Esophagus muscularis mucosa (tissue), 4 donors: ENCODE results near the gene SLCO4C1. TPM values are rescaled to one million over a fixed set of nuclear protein-coding genes. Genes with fewer than 3 reads are reported as not detected.

Experiments
- DNase-seq: peaks from one replicate; pipeline ENCODE4 v3.0.0-alpha.2; 2017; ENCODE audit errors: extremely low spot score
- H3K27ac ChIP-seq, 4 donors: fragments of 200-600 bp; sonication (generic); replicated peaks in 1 of 4; 1 replicate in 3 of 4; 2 replicates in 1 of 4; pipeline ENCODE4 v1.5.1; 2016 to 2019; ENCODE audit warnings: mild to moderate bottlenecking in 1 of 4
- H3K27me3 ChIP-seq, 4 donors: fragments of 200-600 bp; sonication (generic); one replicate each; pipeline versions ENCODE4 v1.5.1 to v1.6.0; 2016 to 2019
- H3K36me3 ChIP-seq, 4 donors: fragments of 200-600 bp; sonication (generic); one replicate each; pipeline ENCODE4 v1.5.1; 2016 to 2019
- H3K4me1 ChIP-seq, 4 donors: fragments of 200-600 bp; sonication (generic); one replicate each; pipeline ENCODE4 v1.5.1; 2016 to 2019
- H3K4me3 ChIP-seq, 4 donors: fragments of 200-600 bp; sonication (generic); 1 replicate in 2 of 4; 2 replicates in 2 of 4; pipeline ENCODE4 v1.5.1; 2016 to 2019; ENCODE audit warnings: mild to moderate bottlenecking in 4 of 4, moderate library complexity in 1 of 4
- H3K9me3 ChIP-seq, 4 donors: fragments of 200-600 bp; sonication (generic); 1 replicate in 3 of 4; 2 replicates in 1 of 4; pipeline ENCODE4 v1.5.1; 2016 to 2019
- CTCF ChIP-seq, 3 experiments: fragments of 200-600 bp in 2 of 3; fragments of 450-650 bp in 1 of 3; sonication (generic) in 2 of 3; IDR thresholded peaks; one replicate each; pipeline ENCODE4 v1.5.1; 2017 to 2019; ENCODE audit warnings: antibody characterized with exemption in 3 of 3, mild to moderate bottlenecking in 2 of 3, moderate library complexity in 1 of 3
- EP300 ChIP-seq: sonication (generic); formaldehyde crosslinking; IDR thresholded peaks from one replicate; pipeline ENCODE4 v1.6.1; 2017; ENCODE audit warnings: antibody characterized with exemption
- POLR2A ChIP-seq: fragments of 450-650 bp; IDR thresholded peaks from one replicate; pipeline ENCODE4 v1.6.1; 2017; ENCODE audit warnings: antibody characterized with exemption, moderate library complexity, mild to moderate bottlenecking, low read depth
- POLR2AphosphoS5 ChIP-seq, 2 donors: sonication (generic); formaldehyde crosslinking; IDR thresholded peaks; one replicate each; pipeline ENCODE4 v1.6.1; 2017; ENCODE audit warnings: antibody characterized with exemption in 2 of 2
- WGBS: methylation state at CpG from one replicate; pipeline ENCODE4 v1.1.5; 2018; 5-methylcytosine and 5-hydroxymethylcytosine counted together
- intact Hi-C: fragments of 100-400 bp; cut with DNase I; formaldehyde crosslinking; loops from one replicate; pipeline ENCODE4 v1.15.1; 2023
- total RNA-seq, 4 donors: library from RNA; depleted of rRNA; stranded (reverse); fragments of >200 nt; gene quantifications; one replicate each; pipeline versions ENCODE4 v1.1.0 to v1.2.1, GENCODE V29; 2016

SLCO4C1 gene
- total RNA-seq, 4 donors from 2014 or later: 0.06 to 0.17 TPM; not detected in 2

DNA sequence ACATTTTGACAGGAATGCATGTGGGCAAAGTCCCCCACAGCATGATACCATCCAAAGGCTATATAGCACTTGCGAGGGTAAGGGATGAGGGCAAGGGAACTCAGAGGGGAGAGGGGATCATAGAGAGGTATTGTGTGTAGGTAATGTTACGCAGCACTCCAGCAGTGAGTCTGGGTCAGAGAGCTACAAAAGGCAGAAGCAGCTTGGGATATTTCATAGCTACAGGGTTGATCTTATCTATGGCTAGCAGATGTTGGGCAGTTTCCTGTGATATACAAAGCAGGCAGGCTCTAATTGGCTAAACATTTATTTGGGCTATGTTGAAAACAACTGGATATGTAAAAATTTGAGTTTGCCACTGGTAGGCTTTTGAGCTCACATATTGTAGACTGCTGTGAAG, 17.8 kb upstream of the SLCO4C1 start:
- Histone ChIP-seq H3K4me1 (no peaks in the 10 kb centered on the region), H3K4me3 (no peak overlapping the region), H3K27me3 (no peaks in the 10 kb centered on the region), H3K27ac (no peak overlapping the region), H3K9me3 (no peaks in the 10 kb centered on the region), H3K36me3 (no peaks in the 10 kb centered on the region)
- TF ChIP-seq POLR2AphosphoS5 (IDR thresholded peaks at IDR 0.05) (no peak), CTCF (IDR thresholded peaks at IDR 0.05) (no peak), EP300 (no peak), POLR2A (no peak)
- intact Hi-C loops: no loop called here
- 71% methylated on average over 2 of the region's 2 CpGs for WGBS
- DNase-seq: no peak

- no peaks in the 10 kb centered on the region for H3K9me3 ChIP-seq
- intact Hi-C loops: no loop called here
- no peaks in the 10 kb centered on the region for H3K27me3 ChIP-seq
- TF ChIP-seq CTCF (IDR thresholded peaks at IDR 0.05): no peak
- no peak for TF ChIP-seq POLR2AphosphoS5 (IDR thresholded peaks at IDR 0.05)
- TF ChIP-seq EP300: no peak
- TF ChIP-seq POLR2A: no peak
- H3K27ac ChIP-seq: no peak overlapping the region
- H3K36me3 ChIP-seq: no peaks in the 10 kb centered on the region
- H3K4me3 ChIP-seq: no peak overlapping the region
- 82% methylated on average over 5 of the region's 5 CpGs for WGBS
- no peaks in the 10 kb centered on the region for H3K4me1 ChIP-seq
- no peak for DNase-seq
Measured at GRCh38 chr5:102312586-102313370, 16.7 kb upstream of the SLCO4C1 start.

DNA sequence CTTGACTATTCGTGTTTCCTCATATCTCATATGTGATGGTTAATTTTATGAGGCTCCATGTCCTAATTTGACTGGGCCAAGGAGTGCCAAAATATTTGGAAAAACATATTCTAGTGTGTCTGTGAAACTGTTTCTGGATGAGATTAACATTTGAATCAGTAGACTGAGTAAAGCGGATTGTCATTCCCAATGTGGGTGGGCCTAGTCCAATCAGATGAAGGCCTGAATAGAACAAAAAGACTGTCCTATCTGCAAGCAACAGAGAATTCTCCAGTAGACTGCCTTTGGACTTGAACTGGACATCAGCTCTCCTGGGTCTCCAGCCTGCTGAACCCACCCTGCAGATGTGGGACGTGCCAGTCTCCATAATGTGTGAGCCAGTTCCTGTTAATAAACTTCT, 13.5 kb upstream of the SLCO4C1 start:
- Histone ChIP-seq H3K4me1 (no peaks in the 10 kb centered on the region), H3K4me3 (no peak overlapping the region), H3K9me3 (no peaks in the 10 kb centered on the region), H3K27me3 (no peaks in the 10 kb centered on the region), H3K36me3 (no peaks in the 10 kb centered on the region), H3K27ac (no peak overlapping the region)
- no peak for DNase-seq
- intact Hi-C loops: no loop called here
- WGBS: 90% methylated on average over 3 of the region's 3 CpGs
- no peak for TF ChIP-seq POLR2A
- TF ChIP-seq CTCF (IDR thresholded peaks at IDR 0.05): no peak
- no peak for TF ChIP-seq EP300
- TF ChIP-seq POLR2AphosphoS5 (IDR thresholded peaks at IDR 0.05): no peak

DNA sequence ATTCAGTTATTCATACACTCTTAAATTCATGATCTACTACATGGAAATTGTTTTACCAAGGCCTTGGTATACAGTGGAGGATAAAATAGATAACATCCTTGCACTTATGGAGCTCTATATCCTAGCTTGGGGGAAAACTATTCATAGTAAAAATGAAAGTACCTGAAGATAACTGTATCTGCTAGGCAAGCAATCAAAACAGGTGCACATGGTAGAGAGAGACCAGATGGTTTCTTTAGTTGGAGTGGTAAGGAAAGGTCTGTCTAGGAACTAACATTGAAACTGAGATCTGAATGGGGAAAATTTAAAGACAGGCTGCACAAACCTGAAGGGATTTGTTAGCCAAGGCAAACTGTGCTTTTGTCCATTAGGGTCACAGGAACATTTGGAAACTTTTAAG, 11.1 kb upstream of the SLCO4C1 start:
- H3K4me1 ChIP-seq: no peaks in the 10 kb centered on the region
- no peaks in the 10 kb centered on the region for H3K36me3 ChIP-seq
- no peaks in the 10 kb centered on the region for H3K9me3 ChIP-seq
- H3K27ac ChIP-seq: no peak overlapping the region
- no peak overlapping the region for H3K4me3 ChIP-seq
- TF ChIP-seq POLR2AphosphoS5 (IDR thresholded peaks at IDR 0.05) (no peak), CTCF (IDR thresholded peaks at IDR 0.05) (no peak), EP300 (no peak), POLR2A (no peak)
- no peaks in the 10 kb centered on the region for H3K27me3 ChIP-seq
- intact Hi-C loops: no loop called here
- DNase-seq: no peak

DNA sequence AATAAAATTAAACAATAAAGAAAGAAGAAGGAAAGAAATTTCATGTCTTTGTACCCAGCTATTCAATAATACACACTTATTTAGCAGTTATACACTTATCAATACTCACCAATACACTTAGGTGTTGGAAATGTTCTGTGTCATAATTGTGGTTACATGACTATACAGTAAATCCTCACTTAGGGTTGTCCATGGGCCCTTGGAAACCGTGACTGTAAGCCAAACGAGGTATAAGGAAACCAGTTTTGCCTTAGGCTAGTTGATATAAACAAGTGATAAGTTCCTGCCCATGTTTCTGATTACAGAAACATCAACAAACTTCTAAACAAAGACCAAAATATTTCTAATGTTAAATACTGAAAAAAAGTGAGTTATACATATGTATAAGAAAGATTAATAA, 10.0 kb upstream of the SLCO4C1 start:
- intact Hi-C loops: no loop called here
- Histone ChIP-seq H3K27me3 (no peaks in the 10 kb centered on the region), H3K4me1 (no peaks in the 10 kb centered on the region), H3K4me3 (no peak overlapping the region), H3K27ac (no peak overlapping the region), H3K9me3 (no peaks in the 10 kb centered on the region), H3K36me3 (no peaks in the 10 kb centered on the region)
- WGBS: 72% methylated on average over 2 of the region's 2 CpGs
- no peak for TF ChIP-seq POLR2AphosphoS5 (IDR thresholded peaks at IDR 0.05)
- no peak for TF ChIP-seq CTCF (IDR thresholded peaks at IDR 0.05)
- no peak for TF ChIP-seq POLR2A
- no peak for TF ChIP-seq EP300
- no peak for DNase-seq
